ENCODE results near the gene CPB1.

DNA sequence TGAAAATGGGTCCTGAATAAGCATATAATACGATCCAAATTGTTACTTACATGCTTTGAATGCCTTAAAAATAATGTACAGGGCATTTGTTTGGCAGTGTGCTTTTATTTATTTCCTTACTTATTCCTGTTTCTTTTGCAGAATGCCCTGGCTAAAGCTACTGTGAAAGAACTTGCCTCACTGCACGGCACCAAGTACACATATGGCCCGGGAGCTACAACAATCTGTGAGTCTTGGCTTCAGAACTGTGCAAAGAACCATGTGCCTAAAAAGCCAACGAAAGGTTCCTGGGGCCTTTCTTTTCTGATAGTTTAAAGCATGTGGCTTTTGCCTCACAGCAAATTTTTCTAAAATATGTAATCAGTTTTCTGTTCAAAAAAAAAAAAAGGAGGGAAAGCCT lies 29.7 kb downstream of the CPB1 start:
- no peak for TF ChIP-seq ZNF747 (tag by site-specific recombination; IDR thresholded peaks at IDR 0.05)
- TF ChIP-seq, protein P1, sequence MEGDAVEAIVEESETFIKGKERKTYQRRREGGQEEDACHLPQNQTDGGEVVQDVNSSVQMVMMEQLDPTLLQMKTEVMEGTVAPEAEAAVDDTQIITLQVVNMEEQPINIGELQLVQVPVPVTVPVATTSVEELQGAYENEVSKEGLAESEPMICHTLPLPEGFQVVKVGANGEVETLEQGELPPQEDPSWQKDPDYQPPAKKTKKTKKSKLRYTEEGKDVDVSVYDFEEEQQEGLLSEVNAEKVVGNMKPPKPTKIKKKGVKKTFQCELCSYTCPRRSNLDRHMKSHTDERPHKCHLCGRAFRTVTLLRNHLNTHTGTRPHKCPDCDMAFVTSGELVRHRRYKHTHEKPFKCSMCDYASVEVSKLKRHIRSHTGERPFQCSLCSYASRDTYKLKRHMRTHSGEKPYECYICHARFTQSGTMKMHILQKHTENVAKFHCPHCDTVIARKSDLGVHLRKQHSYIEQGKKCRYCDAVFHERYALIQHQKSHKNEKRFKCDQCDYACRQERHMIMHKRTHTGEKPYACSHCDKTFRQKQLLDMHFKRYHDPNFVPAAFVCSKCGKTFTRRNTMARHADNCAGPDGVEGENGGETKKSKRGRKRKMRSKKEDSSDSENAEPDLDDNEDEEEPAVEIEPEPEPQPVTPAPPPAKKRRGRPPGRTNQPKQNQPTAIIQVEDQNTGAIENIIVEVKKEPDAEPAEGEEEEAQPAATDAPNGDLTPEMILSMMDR (tag by site-specific recombination; IDR thresholded peaks at IDR 0.05), result no peak
- no peak for TF ChIP-seq ZXDB (tag by site-specific recombination; IDR thresholded peaks at IDR 0.05)
- no peak for TF ChIP-seq ZNF354C (tag by site-specific recombination; IDR thresholded peaks at IDR 0.05; ENCODE audit: borderline replicate concordance, low read depth)
- TF ChIP-seq, protein P2, sequence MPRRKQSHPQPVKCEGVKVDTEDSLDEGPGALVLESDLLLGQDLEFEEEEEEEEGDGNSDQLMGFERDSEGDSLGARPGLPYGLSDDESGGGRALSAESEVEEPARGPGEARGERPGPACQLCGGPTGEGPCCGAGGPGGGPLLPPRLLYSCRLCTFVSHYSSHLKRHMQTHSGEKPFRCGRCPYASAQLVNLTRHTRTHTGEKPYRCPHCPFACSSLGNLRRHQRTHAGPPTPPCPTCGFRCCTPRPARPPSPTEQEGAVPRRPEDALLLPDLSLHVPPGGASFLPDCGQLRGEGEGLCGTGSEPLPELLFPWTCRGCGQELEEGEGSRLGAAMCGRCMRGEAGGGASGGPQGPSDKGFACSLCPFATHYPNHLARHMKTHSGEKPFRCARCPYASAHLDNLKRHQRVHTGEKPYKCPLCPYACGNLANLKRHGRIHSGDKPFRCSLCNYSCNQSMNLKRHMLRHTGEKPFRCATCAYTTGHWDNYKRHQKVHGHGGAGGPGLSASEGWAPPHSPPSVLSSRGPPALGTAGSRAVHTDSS (tag by site-specific recombination; IDR thresholded peaks at IDR 0.05), result no peak
- TF ChIP-seq ZNF184 (tag by site-specific recombination; IDR thresholded peaks at IDR 0.05), result no peak
- TF ChIP-seq, protein P3, sequence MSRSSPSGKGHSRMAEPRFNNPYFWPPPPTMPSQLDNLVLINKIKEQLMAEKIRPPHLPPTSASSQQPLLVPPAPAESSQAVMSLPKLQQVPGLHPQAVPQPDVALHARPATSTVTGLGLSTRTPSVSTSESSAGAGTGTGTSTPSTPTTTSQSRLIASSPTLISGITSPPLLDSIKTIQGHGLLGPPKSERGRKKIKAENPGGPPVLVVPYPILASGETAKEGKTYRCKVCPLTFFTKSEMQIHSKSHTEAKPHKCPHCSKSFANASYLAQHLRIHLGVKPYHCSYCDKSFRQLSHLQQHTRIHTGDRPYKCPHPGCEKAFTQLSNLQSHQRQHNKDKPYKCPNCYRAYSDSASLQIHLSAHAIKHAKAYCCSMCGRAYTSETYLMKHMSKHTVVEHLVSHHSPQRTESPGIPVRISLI (tag by site-specific recombination; IDR thresholded peaks at IDR 0.05), result no peak
- no peak for TF ChIP-seq ZEB2 (tag by site-specific recombination; IDR thresholded peaks at IDR 0.05)
- TF ChIP-seq ZNF311 (tag by site-specific recombination; IDR thresholded peaks at IDR 0.05; ENCODE audit: borderline replicate concordance), result no peak
- TF ChIP-seq, protein P4, sequence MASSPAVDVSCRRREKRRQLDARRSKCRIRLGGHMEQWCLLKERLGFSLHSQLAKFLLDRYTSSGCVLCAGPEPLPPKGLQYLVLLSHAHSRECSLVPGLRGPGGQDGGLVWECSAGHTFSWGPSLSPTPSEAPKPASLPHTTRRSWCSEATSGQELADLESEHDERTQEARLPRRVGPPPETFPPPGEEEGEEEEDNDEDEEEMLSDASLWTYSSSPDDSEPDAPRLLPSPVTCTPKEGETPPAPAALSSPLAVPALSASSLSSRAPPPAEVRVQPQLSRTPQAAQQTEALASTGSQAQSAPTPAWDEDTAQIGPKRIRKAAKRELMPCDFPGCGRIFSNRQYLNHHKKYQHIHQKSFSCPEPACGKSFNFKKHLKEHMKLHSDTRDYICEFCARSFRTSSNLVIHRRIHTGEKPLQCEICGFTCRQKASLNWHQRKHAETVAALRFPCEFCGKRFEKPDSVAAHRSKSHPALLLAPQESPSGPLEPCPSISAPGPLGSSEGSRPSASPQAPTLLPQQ (tag by site-specific recombination; IDR thresholded peaks at IDR 0.05), result no peak
- TF ChIP-seq RBAK (tag by site-specific recombination; IDR thresholded peaks at IDR 0.05), result no peak
